Activated CD8-positive, alpha-beta memory T cell treated with anti-CD3 and anti-CD28 coated beads for 36 hours (primary cell): ENCODE measurements around the gene TPT1. TPM values are rescaled to one million over a fixed set of nuclear protein-coding genes. Genes with fewer than 3 reads are reported as not detected.

ENCODE experiments used
- CTCF ChIA-PET: fragments of 350-600 bp; sonication (Branson Sonifier 250); formaldehyde crosslinking; loops from one replicate; lab custom pipeline; 2021; ENCODE audit warnings: antibody characterized with exemption; lab: Charles Lee
- POLR2A ChIA-PET: fragments of 350-600 bp; sonication (Branson Sonifier 250); formaldehyde crosslinking; loops from one replicate; lab custom pipeline; 2021; ENCODE audit warnings: antibody characterized with exemption; lab: Charles Lee
- total RNA-seq, 2 experiments: library from RNA; stranded (reverse); gene quantifications; one replicate each; pipeline ENCODE4 v1.2.3, GENCODE V29; 2021

Gene TPT1
- total RNA-seq, 2 experiments from 2014 or later: 3,040 to 3,121 TPM

DNA sequence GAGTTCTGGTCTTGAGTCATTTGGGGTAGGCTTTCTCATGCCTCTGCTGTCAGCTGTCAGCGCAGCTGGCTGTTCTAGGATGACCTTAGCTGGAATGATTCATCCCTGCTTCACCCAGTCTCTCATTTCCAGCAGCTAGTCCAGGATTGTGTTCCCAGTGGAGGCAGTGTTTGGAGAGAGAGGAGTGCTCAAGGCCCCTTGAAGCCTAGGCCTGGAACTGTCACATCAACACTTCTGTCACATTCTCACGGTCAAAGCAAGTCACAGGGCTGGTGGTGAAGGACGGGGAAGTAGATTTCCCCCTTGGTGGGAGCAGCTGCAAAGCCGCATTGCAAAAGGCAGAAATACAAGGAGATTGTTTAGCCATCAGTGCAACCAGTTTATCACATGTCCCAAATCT lies 15.2 kb downstream of the TPT1 start:
- ChIA-PET CTCF (no interaction called here), POLR2A (interaction anchor here (1.4 kb wide), 1 partner anchor 15 kb away, joined by 3 read pairs; the partner anchor contains the start of gene TPT1)

DNA sequence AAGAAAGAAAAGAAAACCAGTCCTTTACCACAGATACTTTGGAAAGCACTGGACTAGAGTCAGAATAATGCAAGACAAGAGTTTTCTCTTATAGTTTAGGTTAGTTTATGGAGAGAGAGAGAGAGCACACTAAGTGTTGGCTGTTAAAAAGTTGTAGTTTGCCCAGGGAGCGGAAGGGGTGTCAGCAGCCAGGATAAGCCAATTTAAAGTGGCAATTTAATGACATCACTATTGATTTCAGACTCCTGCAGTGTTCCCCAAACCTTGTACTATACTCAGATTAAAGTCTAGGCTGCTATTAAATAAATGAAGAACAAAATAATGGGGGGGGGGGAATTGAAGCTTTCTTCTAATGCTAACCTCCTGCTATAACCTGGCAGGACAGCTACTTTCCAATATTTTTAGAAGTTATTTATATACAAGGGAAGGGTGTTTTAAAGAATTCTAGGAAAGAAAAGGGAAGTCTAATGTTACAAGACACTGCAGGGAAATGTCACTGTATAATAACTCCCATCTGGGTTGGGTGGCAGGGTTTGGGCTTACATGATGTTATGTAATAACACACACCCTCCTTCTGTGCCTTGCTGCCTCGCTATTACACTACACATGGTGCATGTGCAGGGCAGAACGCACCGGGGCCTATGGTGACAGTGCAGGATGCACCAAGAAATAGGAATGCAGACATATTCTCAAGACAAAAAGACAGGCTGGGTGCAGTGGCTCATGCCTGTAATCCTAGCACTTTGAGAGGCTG lies 19.9 kb downstream of the TPT1 start:
- ChIA-PET POLR2A (interaction anchor here (1.1 to 1.8 kb wide), 2 partner anchors 10 to 20 kb away, joined by 3 to 6 read pairs; partner anchors contain the start of gene TPT1), CTCF (no interaction called here)

DNA sequence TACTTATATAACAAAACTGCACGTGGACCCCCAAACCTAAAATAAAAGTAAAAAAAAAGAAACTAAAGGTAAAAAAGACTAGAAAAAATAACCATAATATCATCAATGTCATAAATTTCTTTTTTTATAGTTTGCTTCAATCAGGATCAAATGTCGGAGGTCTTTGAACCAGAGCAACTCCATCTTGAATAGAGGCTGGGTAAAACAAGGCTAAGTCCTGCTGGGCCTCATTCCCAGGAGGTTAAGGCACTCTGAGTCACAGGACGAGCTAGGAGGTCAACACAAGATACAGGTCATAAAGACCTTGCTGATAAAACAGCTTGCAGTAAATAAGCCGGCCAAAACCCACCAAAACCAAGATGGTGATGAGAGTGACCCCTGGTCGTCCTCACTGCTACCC lies 24.0 kb downstream of the TPT1 start:
- CTCF ChIA-PET: no interaction called here
- POLR2A ChIA-PET: no interaction called here

DNA sequence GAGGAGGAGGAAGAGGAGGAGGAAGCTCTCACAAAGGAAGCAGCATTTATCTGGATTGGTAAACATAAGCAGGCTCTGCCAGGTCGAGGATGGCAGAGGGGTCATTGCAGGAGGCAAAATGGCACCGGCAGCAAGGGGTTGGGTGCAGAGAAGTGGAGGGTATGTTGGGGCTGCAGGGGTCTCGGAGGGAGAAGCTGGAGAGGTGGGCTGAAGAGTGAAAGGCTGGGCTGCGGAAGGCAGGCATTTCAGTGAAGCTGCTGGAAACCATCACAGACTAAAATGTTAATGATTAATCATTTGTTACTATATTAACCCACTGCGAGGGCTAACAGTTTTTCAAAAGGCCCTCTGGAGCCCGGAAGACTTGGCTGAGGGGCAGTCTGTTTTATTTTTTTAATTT lies 24.6 kb downstream of the TPT1 start:
- POLR2A ChIA-PET: no interaction called here
- CTCF ChIA-PET: no interaction called here

DNA sequence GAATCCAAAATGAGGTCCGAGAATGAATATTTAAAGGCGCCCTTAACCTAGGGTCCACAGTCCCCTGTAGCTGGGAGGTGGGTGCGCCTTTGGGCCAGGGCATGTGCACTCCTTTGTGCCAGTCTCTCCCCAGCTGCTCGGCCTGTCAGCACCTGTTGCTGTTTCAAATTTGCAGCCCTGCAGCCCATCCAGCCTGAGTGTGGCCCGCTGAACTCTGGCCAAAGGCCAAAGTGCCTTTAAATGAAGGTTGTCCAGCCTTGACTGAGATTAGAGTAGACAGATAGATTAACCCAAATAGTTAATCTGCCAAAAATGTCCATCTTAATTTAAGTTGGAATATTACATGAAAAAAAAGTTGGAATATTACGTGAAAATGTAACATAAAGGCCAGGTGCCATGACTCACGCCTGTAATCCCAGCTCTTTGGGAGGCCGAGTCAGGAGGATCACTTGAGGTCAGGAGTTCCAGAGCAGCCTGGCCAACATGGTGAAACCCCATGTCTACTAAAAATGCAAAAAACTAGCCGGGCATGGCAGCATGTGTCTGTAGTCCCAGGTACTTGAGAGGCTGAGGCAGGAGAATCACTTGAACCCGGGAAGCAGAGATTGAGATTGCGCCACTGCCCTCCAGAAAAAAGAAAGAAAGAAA lies 25.3 kb downstream of the TPT1 start:
- CTCF ChIA-PET: no interaction called here
- POLR2A ChIA-PET: no interaction called here

DNA sequence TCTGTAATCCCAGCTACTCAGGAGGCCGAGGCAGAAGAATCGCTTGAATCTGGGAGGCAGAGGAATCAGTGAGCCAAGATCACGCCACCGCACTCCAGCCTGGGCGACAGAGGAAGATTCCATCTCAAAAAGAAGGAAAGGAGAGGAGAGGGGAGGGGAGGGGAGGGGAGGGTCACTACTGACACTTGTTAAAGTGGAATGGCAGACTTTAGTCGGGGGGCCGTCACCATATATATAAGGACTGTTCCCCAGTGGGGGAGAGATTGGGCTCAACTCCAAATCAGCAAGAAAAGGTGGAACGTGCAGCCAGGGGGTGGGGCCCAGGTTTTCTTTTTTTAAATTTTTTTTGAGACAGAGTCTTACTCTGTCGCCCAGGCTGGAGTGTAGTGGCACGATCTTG lies 26.2 kb downstream of the TPT1 start:
- ChIA-PET CTCF (no interaction called here), POLR2A (no interaction called here)

DNA sequence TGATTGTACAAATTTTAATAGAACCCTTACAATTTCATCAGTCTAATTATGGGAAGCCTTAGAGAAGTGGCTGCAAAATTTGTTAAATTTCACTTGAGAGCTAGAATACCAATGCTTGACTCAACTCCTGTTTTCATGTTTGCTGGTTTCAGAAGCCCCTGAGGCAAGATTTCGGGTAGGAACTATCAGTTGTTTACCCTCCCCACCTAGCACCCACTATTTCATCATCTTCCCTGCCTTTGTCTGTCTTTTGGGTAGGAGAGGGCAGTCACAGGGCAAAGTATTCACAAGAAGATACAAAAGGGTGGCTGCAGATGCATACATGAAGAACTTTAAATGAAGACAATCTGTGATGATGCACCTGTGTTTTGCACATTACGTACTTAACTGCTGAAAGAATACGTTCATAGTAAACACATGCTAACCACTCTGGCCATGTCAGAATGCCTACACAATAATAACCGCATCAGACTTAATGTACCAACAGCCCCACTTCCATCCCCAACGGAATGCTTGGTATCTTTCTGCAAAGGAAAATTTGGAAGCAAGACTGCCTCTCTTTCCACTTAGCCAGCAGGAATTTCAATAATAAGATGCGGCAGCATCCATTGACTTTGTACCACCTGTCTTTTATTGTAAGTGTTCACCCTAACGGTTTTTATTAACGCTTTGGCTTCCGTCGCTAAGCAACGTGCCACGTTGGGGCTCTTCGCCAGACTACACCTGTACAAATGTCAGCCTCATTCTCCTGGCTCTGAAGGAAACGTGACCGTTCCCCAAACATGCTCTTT lies 30.4 kb downstream of the TPT1 start:
- POLR2A ChIA-PET: no interaction called here
- CTCF ChIA-PET: interaction anchor here (0.9 to 2.8 kb wide), 5 partner anchors 19 to 274 kb away, joined by 3 to 15 read pairs (median 4); no protein-coding TSS in a partner anchor

DNA sequence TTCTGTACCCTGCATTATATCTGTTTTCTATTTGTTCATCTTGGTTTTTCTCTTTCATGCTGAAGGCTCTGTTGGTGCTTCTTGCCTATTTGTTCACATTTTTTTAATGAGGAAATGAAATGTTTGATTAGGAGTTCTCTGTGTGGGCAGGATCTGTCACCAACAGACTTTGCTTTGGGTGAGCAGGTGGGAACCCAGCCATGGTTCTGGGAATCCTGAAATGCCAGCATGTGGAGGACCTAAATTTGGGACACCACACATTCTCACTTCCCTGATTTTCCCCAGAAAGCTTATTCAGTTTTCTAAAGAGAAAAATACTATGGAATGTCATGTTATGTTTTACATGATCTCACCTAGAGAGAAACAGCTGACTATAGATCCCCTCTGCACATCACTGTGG lies 34.0 kb downstream of the TPT1 start:
- CTCF ChIA-PET: interaction anchor here (1.5 kb wide), 1 partner anchor 260 kb away, joined by 8 read pairs; no protein-coding TSS in a partner anchor
- POLR2A ChIA-PET: no interaction called here

DNA sequence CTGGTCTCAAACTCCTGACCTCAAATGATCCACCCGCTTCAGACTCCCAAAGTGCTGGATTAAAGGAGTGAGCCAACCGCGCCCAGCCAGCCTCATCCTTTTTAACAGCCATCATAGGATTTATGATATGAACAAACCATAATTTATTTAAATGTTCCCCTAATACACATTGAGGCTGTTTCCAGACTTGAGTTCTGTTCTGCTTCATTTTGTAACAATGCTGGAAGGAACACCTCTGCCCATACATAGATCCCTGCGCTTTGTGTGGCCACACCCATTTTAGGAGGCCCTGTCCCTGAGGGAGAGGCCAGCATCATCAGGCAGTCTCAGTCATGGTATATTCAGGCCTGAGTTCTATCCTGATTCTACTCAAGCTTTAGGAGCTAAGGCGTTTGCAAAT lies 35.9 kb downstream of the TPT1 start:
- ChIA-PET CTCF (no interaction called here), POLR2A (no interaction called here)

DNA sequence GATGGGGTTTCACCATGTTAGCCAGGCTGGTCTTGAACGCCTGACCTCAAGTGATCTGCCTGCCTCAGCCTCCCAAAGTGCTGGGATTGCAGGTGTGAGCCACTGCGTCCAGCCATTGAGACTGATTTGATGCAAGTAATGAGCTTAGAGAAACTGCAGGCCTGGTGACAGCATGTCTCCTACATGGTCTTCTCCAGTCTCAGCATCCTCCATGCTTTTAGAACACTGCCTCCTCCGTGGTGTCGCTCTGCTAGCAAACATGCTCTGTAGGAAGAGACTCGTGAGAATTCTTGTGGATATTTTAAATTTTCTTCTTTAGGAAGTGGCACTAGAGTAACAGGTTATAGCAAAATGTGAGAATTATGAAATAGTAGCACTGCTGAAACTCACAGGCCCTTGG lies 37.1 kb downstream of the TPT1 start:
- POLR2A ChIA-PET: no interaction called here
- CTCF ChIA-PET: interaction anchor here (0.7 kb wide), 1 partner anchor 257 kb away, joined by 3 read pairs; no protein-coding TSS in a partner anchor

DNA sequence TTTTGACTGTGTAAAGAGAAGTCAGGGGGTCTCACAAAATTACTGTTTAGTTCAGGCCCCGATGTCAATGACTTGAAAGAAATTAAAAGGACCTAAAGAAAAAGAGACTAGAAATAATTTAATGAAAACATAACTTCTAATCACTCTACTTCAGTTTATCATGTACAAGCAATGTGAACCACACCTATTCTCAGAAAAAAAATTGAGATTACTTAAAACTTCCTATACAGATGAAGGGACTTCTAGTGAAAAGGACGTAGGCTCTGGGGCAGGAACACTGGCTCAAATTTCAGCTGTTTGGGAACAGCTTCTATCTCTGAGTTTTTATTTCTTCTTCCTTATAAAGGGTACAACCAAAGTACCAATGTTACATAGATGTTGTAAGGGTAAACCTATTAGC lies 38.0 kb downstream of the TPT1 start:
- ChIA-PET CTCF (interaction anchor here (0.7 kb wide), 1 partner anchor 256 kb away, joined by 3 read pairs; no protein-coding TSS in a partner anchor), POLR2A (no interaction called here)

DNA sequence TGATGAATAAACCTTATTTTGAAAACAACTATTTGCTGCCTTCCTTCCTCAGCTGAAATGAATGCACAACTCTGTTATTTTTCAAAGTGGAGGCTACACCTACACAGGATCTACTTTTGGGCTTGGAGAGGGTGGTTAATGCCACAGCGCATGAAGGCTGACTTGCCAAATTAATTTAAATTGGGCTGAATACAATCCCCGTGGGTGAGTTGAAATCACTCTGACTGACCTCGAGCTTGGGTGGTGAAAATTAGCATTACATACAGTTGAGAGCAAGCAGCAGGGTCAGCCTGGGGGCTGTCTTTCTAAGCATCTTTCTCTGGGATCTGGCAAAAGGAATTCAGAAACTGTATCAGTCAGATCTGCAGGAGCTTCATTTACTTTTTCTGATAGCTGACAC lies 38.5 kb downstream of the TPT1 start:
- CTCF ChIA-PET: interaction anchor here (0.9 kb wide), 1 partner anchor 256 kb away, joined by 3 read pairs; no protein-coding TSS in a partner anchor
- POLR2A ChIA-PET: no interaction called here

DNA sequence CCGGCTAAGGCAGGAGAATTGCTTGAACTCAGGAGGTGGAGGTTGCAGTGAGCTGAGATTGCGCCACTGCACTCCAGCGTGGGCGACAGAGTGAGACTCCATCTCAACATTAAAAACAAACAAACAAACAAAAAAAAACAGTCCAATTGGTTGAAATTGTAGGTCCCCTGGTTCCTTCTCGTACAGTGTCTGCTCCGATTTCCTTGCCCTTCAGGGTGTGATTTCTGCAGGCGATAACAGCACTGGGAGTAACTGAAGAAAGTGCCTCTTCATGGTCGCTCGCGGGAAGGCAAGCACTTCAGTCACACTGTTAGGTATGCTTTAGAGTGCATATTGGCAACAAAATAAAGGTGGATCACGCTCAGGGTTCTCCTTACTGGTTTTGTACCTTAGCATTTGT lies 39.7 kb downstream of the TPT1 start:
- ChIA-PET POLR2A (no interaction called here), CTCF (no interaction called here)

DNA sequence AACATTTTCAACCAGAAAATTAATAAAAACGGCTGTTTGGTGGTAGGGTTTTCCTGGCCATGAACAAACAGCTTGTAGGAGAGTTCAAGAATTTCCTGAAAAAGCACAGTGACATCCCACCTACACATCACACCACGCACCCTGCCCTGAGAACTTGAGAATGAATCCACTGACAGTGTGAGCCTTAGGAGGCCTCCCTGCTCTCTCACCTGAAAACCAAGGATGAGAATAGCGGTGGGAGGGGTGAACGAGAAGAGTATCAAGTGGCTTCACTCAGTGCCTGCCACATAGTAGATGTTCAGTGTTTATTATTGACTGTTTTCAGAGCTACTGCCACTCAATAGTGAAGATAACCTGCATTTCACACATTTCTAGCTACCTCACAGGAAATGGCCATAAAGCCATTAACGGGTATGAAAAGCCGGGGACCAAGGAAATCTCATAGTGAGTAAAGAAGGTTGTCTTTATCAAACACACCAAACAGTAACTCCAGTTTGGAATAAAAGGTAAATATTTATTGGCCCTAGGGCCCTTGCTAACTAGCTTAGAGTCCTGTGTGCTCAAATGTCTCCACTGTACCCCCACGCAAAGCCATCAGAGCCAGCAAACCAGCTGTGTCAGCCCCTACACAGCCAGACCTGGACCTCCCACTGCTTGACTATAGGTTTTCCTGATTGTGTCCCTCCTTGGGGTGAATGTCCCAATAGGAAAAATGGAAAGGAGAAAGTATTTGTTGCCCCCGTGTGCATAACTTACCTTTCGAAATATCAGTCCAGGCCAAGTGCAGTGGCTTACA lies 40.6 kb downstream of the TPT1 start:
- POLR2A ChIA-PET: no interaction called here
- CTCF ChIA-PET: no interaction called here

DNA sequence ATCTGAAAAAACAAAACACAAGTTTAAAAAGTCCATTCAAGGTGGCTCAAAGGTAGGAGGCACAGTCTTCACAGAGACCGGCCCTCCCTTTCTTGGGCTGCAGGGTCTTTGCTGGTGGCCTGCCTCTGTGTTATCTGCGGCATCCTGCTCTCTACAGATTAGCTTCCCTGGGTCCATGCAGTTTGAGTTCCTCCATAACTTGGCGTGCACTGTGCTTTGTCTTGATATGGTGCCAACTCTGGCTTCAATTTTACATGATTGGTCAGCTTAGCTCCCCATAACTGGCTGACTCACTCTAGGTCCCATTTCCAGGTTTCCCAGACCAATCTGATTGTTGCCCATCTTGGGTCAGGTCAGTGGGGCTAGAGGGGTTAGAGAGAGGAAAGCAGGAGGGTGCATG lies 41.8 kb downstream of the TPT1 start:
- ChIA-PET POLR2A (no interaction called here), CTCF (interaction anchor here (0.6 to 2.7 kb wide), 2 partner anchors 216 to 253 kb away, joined by 3 to 8 read pairs; no protein-coding TSS in a partner anchor)

DNA sequence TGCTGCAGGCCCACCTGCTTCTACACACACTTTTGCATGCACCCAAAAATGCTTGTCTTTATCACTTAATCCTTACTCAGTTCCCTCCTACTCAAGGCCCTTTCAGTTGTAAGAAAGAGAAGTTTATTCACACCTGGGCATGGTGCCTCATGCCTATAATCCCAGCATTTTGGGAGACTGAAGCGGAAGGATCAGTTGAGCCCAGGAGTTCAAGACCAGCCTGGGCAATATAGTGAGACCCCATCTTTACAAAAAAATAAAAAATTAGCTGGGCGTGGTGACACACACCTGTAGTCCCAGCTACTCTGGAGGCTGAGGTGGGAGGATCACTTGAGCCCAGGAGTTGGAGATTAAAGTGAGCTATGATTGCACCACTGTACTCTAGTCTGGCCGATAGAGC lies 42.4 kb downstream of the TPT1 start:
- ChIA-PET POLR2A (interaction anchor here (0.6 kb wide), 1 partner anchor 26 kb away, joined by 3 read pairs; no protein-coding TSS in a partner anchor), CTCF (interaction anchor here (2.7 kb wide), 1 partner anchor 252 kb away, joined by 8 read pairs; no protein-coding TSS in a partner anchor)

DNA sequence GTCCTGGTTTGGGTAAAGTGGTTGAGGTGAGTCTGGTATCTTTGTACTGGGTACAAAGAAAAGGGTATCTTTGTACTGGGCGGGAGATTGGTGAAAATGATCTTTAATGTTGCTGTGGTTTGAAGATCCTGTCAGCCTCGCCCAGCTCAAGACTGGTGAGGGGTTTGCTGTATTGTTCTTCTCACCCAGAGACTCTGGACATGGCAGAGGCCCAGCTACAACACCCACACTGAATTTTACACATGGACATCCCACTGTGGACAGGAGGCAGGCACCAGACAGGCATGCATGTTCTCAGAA lies 42.8 kb downstream of the TPT1 start:
- ChIA-PET CTCF (interaction anchor here (1.2 to 2.7 kb wide), 2 partner anchors 8 to 251 kb away, joined by 5 to 8 read pairs; no protein-coding TSS in a partner anchor), POLR2A (interaction anchor here (0.6 kb wide), 1 partner anchor 26 kb away, joined by 3 read pairs; no protein-coding TSS in a partner anchor)

DNA sequence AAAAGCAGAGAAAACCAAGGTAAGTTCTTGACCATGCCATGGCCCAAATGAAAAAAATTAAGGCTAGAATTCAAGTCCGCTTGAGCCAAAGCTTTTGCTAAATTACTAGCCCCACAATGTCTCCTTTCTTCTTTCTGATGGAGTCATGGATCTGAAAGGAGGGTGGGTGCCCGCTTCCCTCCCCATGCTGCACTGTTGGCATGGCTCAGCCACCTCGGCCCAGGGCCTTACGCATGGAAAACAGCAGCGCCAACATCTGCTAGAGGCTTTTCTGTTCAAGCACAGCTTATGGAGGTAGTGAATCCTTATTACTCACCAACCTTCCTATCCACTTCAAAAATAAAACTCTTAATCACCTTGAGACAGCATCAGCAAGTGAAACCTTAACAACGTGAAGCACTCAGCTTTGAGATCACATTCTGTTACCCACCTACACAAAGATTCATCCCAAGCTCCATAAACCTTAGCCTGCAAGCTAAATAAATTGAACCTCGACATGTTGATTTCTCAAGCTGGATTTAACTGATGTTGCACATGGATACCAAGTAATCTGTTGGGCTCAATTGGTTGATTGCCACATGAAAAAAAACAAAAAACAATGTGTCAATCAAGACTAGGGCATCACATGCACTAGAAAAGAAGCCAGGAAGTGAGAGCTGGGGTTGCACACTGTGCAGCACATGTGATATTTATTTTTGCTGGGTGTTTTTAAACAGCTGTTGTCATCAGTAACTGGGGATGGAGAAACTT lies 43.4 kb downstream of the TPT1 start:
- ChIA-PET CTCF (interaction anchor here (1.2 to 2.7 kb wide), 2 partner anchors 8 to 251 kb away, joined by 5 to 8 read pairs; no protein-coding TSS in a partner anchor), POLR2A (interaction anchor here (0.6 kb wide), 1 partner anchor 25 kb away, joined by 3 read pairs; no protein-coding TSS in a partner anchor)
